NCI-H2196 (cell line): ENCODE measurements around the gene OR4D10.

Experiments used
- DNase-seq: peaks from one replicate; lab custom pipeline; 2025; ENCODE audit not compliant: unreplicated experiment; lab: John Stamatoyannopoulos, UW

Gene OR4D10

GRCh38 chr11:59523541-59523940 lies 50.4 kb downstream of the OR4D10 start:
- no peak for DNase-seq

- no peak for DNase-seq
Observed at GRCh38 chr11:59528711-59529110, 55.6 kb downstream of the OR4D10 start.
